Effector memory CD4-positive, alpha-beta T cell (primary cell): Measurements from ENCODE around the gene GLB1L.

Experiments
- DNase-seq, 3 donors: peaks; one replicate each; pipeline ENCODE4 v3.0.0-alpha.2; 2020
- H3K27ac ChIP-seq: 2 replicates; pipeline ENCODE4 v1.7.0; 2013; ENCODE audit warnings: mild to moderate bottlenecking, low read length, moderate library complexity; ENCODE audit not compliant: insufficient read depth, poor library complexity, severe bottlenecking
- H3K27me3 ChIP-seq: replicated peaks from 2 replicates; pipeline ENCODE4 v1.7.0; 2013; ENCODE audit warnings: mild to moderate bottlenecking, low read length; ENCODE audit not compliant: insufficient read depth, control insufficient read depth, poor library complexity, severe bottlenecking
- H3K36me3 ChIP-seq: 2 replicates; pipeline ENCODE4 v1.7.0; 2013; ENCODE audit warnings: mild to moderate bottlenecking, low read length, moderate library complexity; ENCODE audit not compliant: control insufficient read depth, insufficient read depth
- H3K4me1 ChIP-seq: 2 replicates; pipeline ENCODE4 v1.7.0; 2013; ENCODE audit warnings: low read length, mild to moderate bottlenecking; ENCODE audit not compliant: control insufficient read depth, insufficient read depth, poor library complexity, severe bottlenecking
- H3K4me3 ChIP-seq: 2 replicates; pipeline ENCODE4 v1.7.0; 2013; ENCODE audit warnings: low read length, low read depth, mild to moderate bottlenecking; ENCODE audit not compliant: insufficient read depth, poor library complexity, severe bottlenecking
- H3K9me3 ChIP-seq: 2 replicates; pipeline ENCODE4 v1.7.0; 2013; ENCODE audit warnings: mild to moderate bottlenecking, low read length, moderate library complexity; ENCODE audit not compliant: control insufficient read depth

The GLB1L gene

DNA sequence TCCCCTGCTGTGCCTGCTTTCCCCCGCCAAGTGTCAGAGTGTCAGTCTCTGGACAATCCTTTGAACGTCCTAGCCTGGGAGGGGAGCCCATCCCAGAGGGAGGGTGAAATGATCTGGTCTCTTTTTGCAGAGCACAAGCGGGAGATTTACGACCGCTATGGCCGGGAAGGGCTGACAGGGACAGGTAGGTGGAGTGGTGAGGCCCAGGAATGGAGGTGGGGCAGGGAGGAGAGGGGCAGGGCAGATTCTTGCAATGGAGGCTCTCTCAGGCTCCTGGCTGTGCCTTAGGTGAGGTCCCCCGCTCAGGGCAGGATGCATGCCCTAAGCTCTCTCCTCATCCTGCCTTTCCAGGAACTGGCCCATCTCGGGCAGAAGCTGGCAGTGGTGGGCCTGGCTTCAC, 36.3 kb upstream of the GLB1L start:
- H3K27ac ChIP-seq, result no peak overlapping the region
- H3K36me3 ChIP-seq, result peaks cover 59% of the 10 kb centered on the region
- H3K9me3 ChIP-seq, result no peaks in the 10 kb centered on the region

GRCh38 chr2:219280651-219281050, 35.4 kb upstream of the GLB1L start:
- Histone ChIP-seq H3K36me3 (peaks cover 53% of the 10 kb centered on the region), H3K9me3 (no peaks in the 10 kb centered on the region), H3K27ac (peak overlapping the region; percentile 98), H3K27me3 (no peaks in the 10 kb centered on the region), H3K4me1 (peaks cover 21% of the 10 kb centered on the region), H3K4me3 (no peak overlapping the region)
- no peak for DNase-seq

More for the DNA sequence above, 36.3 kb upstream of the GLB1L start:
- Histone ChIP-seq H3K4me3 (no peak overlapping the region), H3K4me1 (peaks cover 21% of the 10 kb centered on the region), H3K27me3 (no peaks in the 10 kb centered on the region)
- no peak for DNase-seq

DNA sequence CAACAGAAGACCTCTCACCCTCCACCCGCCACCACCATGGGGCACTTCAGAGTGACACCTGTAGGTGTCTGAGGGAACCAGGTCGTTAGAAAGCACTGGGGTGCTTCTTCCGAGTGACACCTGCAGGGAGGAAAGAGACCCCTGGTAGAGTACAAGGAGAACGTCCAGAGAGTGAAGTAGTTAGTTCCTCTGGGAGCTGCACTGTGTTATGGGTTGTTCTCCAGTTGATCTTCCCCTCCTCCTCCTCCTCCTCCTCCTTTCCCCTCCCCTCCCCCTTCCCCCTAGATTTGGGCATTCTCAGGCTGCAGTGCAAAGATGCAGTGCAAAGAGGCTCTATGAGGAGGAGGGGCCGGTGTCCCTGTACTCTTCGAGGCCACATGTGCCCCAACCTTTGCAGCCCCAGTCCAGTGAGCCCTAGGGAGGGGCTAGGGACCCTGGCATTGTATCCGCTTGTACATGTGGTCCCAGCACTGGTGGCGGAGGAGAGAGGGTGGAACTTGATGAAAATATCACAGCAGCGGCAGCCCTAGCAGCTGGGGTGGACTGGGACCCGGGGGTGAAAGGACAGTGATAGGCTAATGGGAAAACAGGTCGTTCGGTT, 34.8 kb upstream of the GLB1L start:
- Histone ChIP-seq H3K4me3 (peak overlapping the region; percentile 61), H3K36me3 (peaks cover 47% of the 10 kb centered on the region), H3K27me3 (no peaks in the 10 kb centered on the region), H3K4me1 (peaks cover 21% of the 10 kb centered on the region), H3K9me3 (no peaks in the 10 kb centered on the region), H3K27ac (peak overlapping the region; percentile 98)
- no peak for DNase-seq

- Histone ChIP-seq H3K4me3 (peak within 1 kb of the TSS; percentile 61), H3K27ac (peak within 1 kb of the TSS; percentile 98), H3K4me1 (peaks cover 21% of the 10 kb centered on the region), H3K9me3 (no peaks in the 10 kb centered on the region), H3K36me3 (peaks cover 40% of the 10 kb centered on the region), H3K27me3 (no peaks in the 10 kb centered on the region)
- peak; percentile 97 to 99 (median 98) for DNase-seq
Measured at GRCh38 chr2:219279151-219279915, 34.1 kb upstream of the GLB1L start, which contains the start of gene DNAJB2. Gene DNAJB2, plus strand, starts transcription at chr2:219279366. Its CDS starts 468 bp downstream, at chr2:219279834.

DNA sequence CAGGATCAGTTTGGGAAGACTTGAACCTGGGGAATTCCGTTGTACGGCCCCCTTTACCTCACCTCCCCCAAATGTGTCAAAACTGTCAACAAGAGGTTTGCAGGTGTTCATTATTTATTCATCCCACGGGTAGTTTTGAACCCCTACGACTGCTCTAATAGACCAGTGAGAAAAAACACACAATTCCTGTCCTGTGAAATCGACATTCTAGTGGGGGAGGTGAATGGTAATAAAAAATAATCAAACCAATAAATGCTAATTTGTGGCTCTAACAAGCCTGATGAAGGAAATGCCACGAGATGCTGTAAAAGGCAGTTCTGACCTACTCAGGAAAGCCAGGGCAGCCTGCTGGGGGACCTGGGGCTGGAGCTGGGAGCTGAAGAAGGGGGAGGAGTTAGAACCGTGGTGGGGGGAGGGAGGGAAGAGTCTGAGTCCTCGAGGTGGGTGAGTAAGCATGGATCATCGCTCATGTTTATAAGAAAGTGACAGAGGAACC, 33.5 kb upstream of the GLB1L start:
- peaks cover 21% of the 10 kb centered on the region for H3K4me1 ChIP-seq
- H3K27ac ChIP-seq, result peak overlapping the region; percentile 98
- DNase-seq, result no peak
- H3K9me3 ChIP-seq, result no peaks in the 10 kb centered on the region
- peak overlapping the region; percentile 61 for H3K4me3 ChIP-seq
- H3K36me3 ChIP-seq, result peaks cover 34% of the 10 kb centered on the region
- H3K27me3 ChIP-seq, result no peaks in the 10 kb centered on the region

- Histone ChIP-seq H3K9me3 (no peaks in the 10 kb centered on the region), H3K4me3 (peak overlapping the region; percentile 61), H3K27me3 (no peaks in the 10 kb centered on the region), H3K27ac (peak overlapping the region; percentile 98), H3K36me3 (peaks cover 26% of the 10 kb centered on the region), H3K4me1 (peaks cover 21% of the 10 kb centered on the region)
- DNase-seq, result peak; percentile 56 to 63 (median 60)
Measured at GRCh38 chr2:219277703-219278654, 32.7 kb upstream of the GLB1L start.

DNA sequence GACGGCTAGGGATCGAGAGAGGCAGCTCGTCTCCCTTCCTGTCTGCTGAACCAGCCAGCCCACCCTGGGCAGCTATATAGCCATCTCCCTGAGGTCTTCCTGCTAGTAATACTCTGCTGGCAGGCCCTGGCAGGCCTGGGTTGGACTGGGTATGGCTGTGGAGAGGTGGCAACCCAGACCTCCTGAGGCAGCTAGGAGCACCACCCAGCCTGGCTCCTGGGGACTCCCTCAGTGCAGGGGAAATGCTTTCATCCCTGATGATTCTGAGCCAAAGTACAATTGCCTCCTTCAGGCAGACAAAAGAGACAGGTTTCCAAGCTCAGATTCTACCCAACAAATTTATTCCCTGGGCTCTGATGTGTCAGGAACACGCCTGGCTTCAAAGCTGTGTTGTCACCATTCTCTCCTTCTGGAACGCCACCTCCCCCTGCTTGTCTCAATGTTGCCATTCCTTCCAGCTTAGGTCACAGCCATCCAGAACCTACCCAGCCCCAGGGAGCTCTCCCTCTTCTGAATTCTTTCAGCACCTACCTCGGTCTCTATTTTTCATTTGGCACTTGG, 29.2 kb upstream of the GLB1L start:
- no peaks in the 10 kb centered on the region for H3K36me3 ChIP-seq
- no peak overlapping the region for H3K27ac ChIP-seq
- peaks cover 15% of the 10 kb centered on the region for H3K4me1 ChIP-seq
- no peak overlapping the region for H3K4me3 ChIP-seq
- no peaks in the 10 kb centered on the region for H3K27me3 ChIP-seq
- no peaks in the 10 kb centered on the region for H3K9me3 ChIP-seq
- no peak for DNase-seq

- DNase-seq, result no peak
- Histone ChIP-seq H3K4me1 (peaks cover 15% of the 10 kb centered on the region), H3K9me3 (no peaks in the 10 kb centered on the region), H3K27me3 (no peaks in the 10 kb centered on the region), H3K4me3 (no peak overlapping the region), H3K27ac (no peak overlapping the region), H3K36me3 (no peaks in the 10 kb centered on the region)
Measured at GRCh38 chr2:219273937-219274336, 28.7 kb upstream of the GLB1L start.

DNA sequence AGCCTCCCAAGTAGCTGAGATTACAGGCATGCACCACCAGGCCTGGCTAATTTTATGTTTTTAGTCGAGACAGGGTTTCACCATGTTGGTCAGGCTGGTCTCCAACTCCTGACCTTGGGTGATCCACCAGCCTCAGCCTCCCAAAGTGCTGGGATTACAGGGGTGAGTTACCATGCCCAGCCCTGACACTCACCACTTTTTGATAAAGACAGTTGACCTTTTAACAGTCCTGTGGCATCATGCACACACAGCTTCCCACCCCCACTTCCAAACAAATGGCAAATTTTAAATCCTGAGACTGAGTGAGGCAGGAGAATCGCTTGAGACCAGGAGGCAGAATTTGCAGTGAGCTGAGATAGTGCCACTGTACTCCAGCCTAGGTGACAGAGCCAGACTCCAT, 27.8 kb upstream of the GLB1L start:
- peaks cover 6% of the 10 kb centered on the region for H3K4me1 ChIP-seq
- H3K9me3 ChIP-seq, result no peaks in the 10 kb centered on the region
- no peak overlapping the region for H3K27ac ChIP-seq
- no peak for DNase-seq
- no peak overlapping the region for H3K4me3 ChIP-seq
- no peaks in the 10 kb centered on the region for H3K27me3 ChIP-seq
- no peaks in the 10 kb centered on the region for H3K36me3 ChIP-seq
